Endothelial cell of umbilical vein (primary cell): ENCODE results near the gene TTC3. TPM values are rescaled to one million over a fixed set of nuclear protein-coding genes. Genes with fewer than 3 reads are reported as not detected.

ENCODE experiments used
- BruUV-seq: library from RNA; stranded (reverse); fragments of 400-500 nt; replicated peaks from 2 replicates; lab custom pipeline; 2021; lab: Mats Ljungman, UMichigan
- CTCF ChIA-PET: fragments of 300-600, 350-600 bp; sonication (Branson Sonifier 250); formaldehyde crosslinking; loops from one replicate; lab custom pipeline; 2021; ENCODE audit warnings: antibody characterized with exemption, inconsistent platforms; lab: Charles Lee
- POLR2A ChIA-PET: fragments of 300-600, 350-600 bp; sonication (Branson Sonifier 250); formaldehyde crosslinking; loops from one replicate; lab custom pipeline; 2021; ENCODE audit warnings: antibody characterized with exemption, inconsistent platforms; lab: Charles Lee
- DNase-seq: peaks from one replicate; pipeline ENCODE4 v3.0.0-alpha.2; 2011; ENCODE audit warnings: low read depth, low spot score
- FAIRE-seq: peaks from 2 replicates; lab custom pipeline; 2011; peaks lifted over from hg19 to GRCh38; lab: Jason Lieb, UNC
- H2AFZ ChIP-seq: 2 replicates; pipeline ENCODE4 v1.6.0; 2012; ENCODE audit warnings: low read depth, low read length, control low read depth, inconsistent platforms
- H3K27ac ChIP-seq: 2 replicates; pipeline ENCODE4 v1.5.1; 2011; ENCODE audit warnings: low read depth, mild to moderate bottlenecking, control low read depth, low read length, moderate library complexity; ENCODE audit not compliant: insufficient read depth
- H3K27me3 ChIP-seq, 2 experiments: 2 replicates each; pipeline versions ENCODE4 v1.6.0 to v1.6.1; 2011; ENCODE audit warnings: low read length in 2 of 2, mixed read lengths in 1 of 2; ENCODE audit not compliant: control insufficient read depth in 2 of 2, insufficient read depth in 2 of 2
- H3K36me3 ChIP-seq, 2 experiments: 2 replicates in 1 of 2; 3 replicates in 1 of 2; pipeline ENCODE4 v1.5.1; 2011; ENCODE audit warnings: low read length in 2 of 2, mild to moderate bottlenecking in 1 of 2, moderate library complexity in 1 of 2; ENCODE audit not compliant: control insufficient read depth in 2 of 2, insufficient read depth in 2 of 2; ENCODE audit errors: extremely low read depth in 1 of 2
- H3K4me1 ChIP-seq: 3 replicates; pipeline ENCODE4 v1.5.1; 2011; ENCODE audit warnings: mild to moderate bottlenecking, low read length; ENCODE audit not compliant: control insufficient read depth, insufficient read depth; ENCODE audit errors: extremely low read depth
- H3K4me2 ChIP-seq: 2 replicates; pipeline ENCODE4 v1.6.1; 2011; ENCODE audit warnings: low read length, control low read depth, mixed read lengths; ENCODE audit not compliant: insufficient read depth
- H3K4me3 ChIP-seq, 3 experiments: fragments of 200-600 bp in 1 of 3; sonication (generic), shearing (Covaris generic) in 1 of 3; replicated peaks in 1 of 3; 2 replicates each; pipeline ENCODE4 v1.5.1; 2011 to 2016; ENCODE audit warnings: control low read depth in 3 of 3, low read length in 3 of 3, mild to moderate bottlenecking in 2 of 3, inconsistent platforms in 1 of 3, low read depth in 1 of 3, moderate library complexity in 1 of 3; ENCODE audit not compliant: insufficient read depth in 1 of 3
- H3K79me2 ChIP-seq: 2 replicates; pipeline ENCODE4 v1.6.0; 2012; ENCODE audit warnings: low read length, inconsistent platforms; ENCODE audit not compliant: control insufficient read depth, insufficient read depth
- H3K9ac ChIP-seq: replicated peaks from 2 replicates; pipeline ENCODE3; 2011; ENCODE audit warnings: low read length, control low read depth; ENCODE audit not compliant: insufficient read depth; ENCODE audit errors: extremely low read depth
- H3K9me1 ChIP-seq: replicated peaks from 3 replicates; pipeline ENCODE4 v1.6.0; 2011; ENCODE audit warnings: mild to moderate bottlenecking, low read length; ENCODE audit not compliant: control insufficient read depth, insufficient read depth; ENCODE audit errors: extremely low read depth
- H3K9me3 ChIP-seq: replicated peaks from 2 replicates; pipeline ENCODE4 v1.5.1; 2012; ENCODE audit warnings: low read length, inconsistent platforms; ENCODE audit not compliant: control insufficient read depth, insufficient read depth
- H4K20me1 ChIP-seq: replicated peaks from 2 replicates; pipeline ENCODE3; 2011; ENCODE audit warnings: mild to moderate bottlenecking, low read length; ENCODE audit not compliant: control insufficient read depth, insufficient read depth; ENCODE audit errors: extremely low read depth
- EZH2 ChIP-seq: IDR thresholded peaks from 2 replicates; pipeline ENCODE4 v1.6.1; 2012; ENCODE audit warnings: borderline replicate concordance, low read depth, mild to moderate bottlenecking, moderate library complexity, low read length, inconsistent platforms; ENCODE audit not compliant: severe bottlenecking
- GATA2 ChIP-seq: IDR thresholded peaks from 2 replicates; pipeline ENCODE4 v1.7.0; 2011; ENCODE audit warnings: low read depth, mild to moderate bottlenecking, moderate library complexity, mixed read lengths, low read length; ENCODE audit not compliant: insufficient read length, insufficient read depth
- MAX ChIP-seq: IDR thresholded peaks from 2 replicates; pipeline ENCODE4 v1.6.1; 2011; ENCODE audit not compliant: insufficient read depth, insufficient read length
- POLR2AphosphoS5 ChIP-seq: IDR thresholded peaks from 2 replicates; pipeline ENCODE4 v1.6.1; 2012; ENCODE audit warnings: low read depth, mild to moderate bottlenecking, control low read depth, low read length, moderate library complexity; ENCODE audit not compliant: insufficient read depth
- dilution Hi-C: fragments of 300-500 bp; cut with MboI; formaldehyde crosslinking; loops from one replicate; pipeline ENCODE4 v1.15.0; 2019; ENCODE audit warnings: low sequenced_read_pairs; ENCODE audit not compliant: extremely low pct_ligation_motif_present
- intact Hi-C: fragments of 100-400 bp; cut with micrococcal nuclease; formaldehyde crosslinking; loops from one replicate; pipeline ENCODE4 v1.10.0; 2022
- polyA plus RNA-seq, 4 experiments: library from polyadenylated mRNA; depleted of rRNA in 3 of 4; stranded (reverse) in 3 of 4; unstranded in 1 of 4; fragments of >200 nt; gene quantifications; 2 replicates each; pipeline versions ENCODE4 v1.2.1 to v1.2.3, GENCODE V29; 2011 to 2012; ENCODE audit warnings: missing spikeins in 1 of 4
- total RNA-seq: library from RNA; stranded (reverse); gene quantifications from 2 replicates; pipeline ENCODE4 v1.2.3, GENCODE V29; 2021
- TF ChIP-seq, protein P1 (sequence below), 2 donors: IDR thresholded peaks; 1 replicate in 1 of 2; 2 replicates in 1 of 2; pipeline ENCODE4 v1.5.1; 2011; ENCODE audit warnings: low read length in 2 of 2, mild to moderate bottlenecking in 2 of 2, moderate library complexity in 2 of 2, control low read depth in 1 of 2, inconsistent platforms in 1 of 2, low read depth in 1 of 2; ENCODE audit not compliant: insufficient read depth in 1 of 2; ENCODE audit errors: extremely low read depth in 1 of 2

The TTC3 gene
- total and polyA plus RNA-seq, 2 donors (not counting 3 experiments of a cell fraction or from before 2014, with no cell fraction given) = 26.2 to 113 TPM

GRCh38 chr21:37224861-37225839 lies 152.1 kb downstream of the TTC3 start:
- DNase-seq (no peak), FAIRE-seq (no peak)
- Histone ChIP-seq H2AFZ (no peak overlapping the region), H3K27ac (no peak overlapping the region), H3K9me3 (no peaks in the 10 kb centered on the region), H3K79me2 (no peaks in the 10 kb centered on the region), H3K9me1 (no peaks in the 10 kb centered on the region), H3K4me3 (no peak overlapping the region), H3K9ac (no peak overlapping the region), H3K27me3 (no peaks in the 10 kb centered on the region), H3K4me2 (no peak overlapping the region), H4K20me1 (no peaks in the 10 kb centered on the region), H3K4me1 (peaks cover 3% of the 10 kb centered on the region), H3K36me3 (peaks cover 8 to 32% of the 10 kb centered on the region in 2 experiments)
- BruUV-seq = no TSS peak
- CTCF ChIA-PET = no interaction called here
- TF ChIP-seq MAX (no peak), EZH2 (no peak), GATA2 (no peak), POLR2AphosphoS5 (no peak)
- TF ChIP-seq, protein P1, sequence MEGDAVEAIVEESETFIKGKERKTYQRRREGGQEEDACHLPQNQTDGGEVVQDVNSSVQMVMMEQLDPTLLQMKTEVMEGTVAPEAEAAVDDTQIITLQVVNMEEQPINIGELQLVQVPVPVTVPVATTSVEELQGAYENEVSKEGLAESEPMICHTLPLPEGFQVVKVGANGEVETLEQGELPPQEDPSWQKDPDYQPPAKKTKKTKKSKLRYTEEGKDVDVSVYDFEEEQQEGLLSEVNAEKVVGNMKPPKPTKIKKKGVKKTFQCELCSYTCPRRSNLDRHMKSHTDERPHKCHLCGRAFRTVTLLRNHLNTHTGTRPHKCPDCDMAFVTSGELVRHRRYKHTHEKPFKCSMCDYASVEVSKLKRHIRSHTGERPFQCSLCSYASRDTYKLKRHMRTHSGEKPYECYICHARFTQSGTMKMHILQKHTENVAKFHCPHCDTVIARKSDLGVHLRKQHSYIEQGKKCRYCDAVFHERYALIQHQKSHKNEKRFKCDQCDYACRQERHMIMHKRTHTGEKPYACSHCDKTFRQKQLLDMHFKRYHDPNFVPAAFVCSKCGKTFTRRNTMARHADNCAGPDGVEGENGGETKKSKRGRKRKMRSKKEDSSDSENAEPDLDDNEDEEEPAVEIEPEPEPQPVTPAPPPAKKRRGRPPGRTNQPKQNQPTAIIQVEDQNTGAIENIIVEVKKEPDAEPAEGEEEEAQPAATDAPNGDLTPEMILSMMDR (IDR thresholded peaks at IDR 0.05; ENCODE audit: extremely low read depth in 1 of 2, insufficient read depth in 1 of 2, low read depth in 1 of 2, low read length in 2 of 2) = no peak
- POLR2A ChIA-PET = no interaction called here
- dilution Hi-C loops (no loop called here), intact Hi-C loops (loop anchor here (10.0 kb wide), 1 partner anchor 780 kb away; no protein-coding TSS in a partner anchor)
